Activated CD4-positive, alpha-beta T cell treated with anti-CD3 and anti-CD28 coated beads, Interleukin-2, amount 10 ng/mL, durations not matched to agents 24 days and 14 days (primary cell): ENCODE measurements around the gene PLEKHG2. TPM values are rescaled to one million over a fixed set of nuclear protein-coding genes. Genes with fewer than 3 reads are reported as not detected.

Experiments used
- DNase-seq: peaks from one replicate; pipeline ENCODE4 v3.0.0; 2022
- H3K27ac Mint-ChIP-seq: one replicate; pipeline ENCODE4 v1.8.0; 2022; ENCODE audit warnings: mild to moderate bottlenecking, mixed read lengths
- H3K27me3 Mint-ChIP-seq: one replicate; pipeline ENCODE4 v1.8.0; 2022; ENCODE audit warnings: mixed read lengths
- H3K36me3 Mint-ChIP-seq: one replicate; pipeline ENCODE4 v1.8.0; 2022; ENCODE audit warnings: low read depth, mild to moderate bottlenecking, mixed read lengths
- H3K4me1 Mint-ChIP-seq: one replicate; pipeline ENCODE4 v1.8.0; 2021; ENCODE audit warnings: mixed read lengths
- H3K4me3 Mint-ChIP-seq: one replicate; pipeline ENCODE4 v1.8.0; 2022; ENCODE audit warnings: mild to moderate bottlenecking, moderate library complexity, mixed read lengths
- H3K9me3 Mint-ChIP-seq: one replicate; pipeline ENCODE4 v1.8.0; 2021; ENCODE audit warnings: mixed read lengths
- intact Hi-C: fragments of 100-400 bp; cut with micrococcal nuclease; formaldehyde crosslinking; loops from one replicate; pipeline ENCODE4 v1.15.1; 2023
- total RNA-seq: library from RNA; stranded (reverse); gene quantifications from 2 replicates; pipeline ENCODE4 v1.2.3, GENCODE V29; 2022

Gene PLEKHG2
- total RNA-seq, 1 donor from 2014 or later: 42.0 TPM

DNA sequence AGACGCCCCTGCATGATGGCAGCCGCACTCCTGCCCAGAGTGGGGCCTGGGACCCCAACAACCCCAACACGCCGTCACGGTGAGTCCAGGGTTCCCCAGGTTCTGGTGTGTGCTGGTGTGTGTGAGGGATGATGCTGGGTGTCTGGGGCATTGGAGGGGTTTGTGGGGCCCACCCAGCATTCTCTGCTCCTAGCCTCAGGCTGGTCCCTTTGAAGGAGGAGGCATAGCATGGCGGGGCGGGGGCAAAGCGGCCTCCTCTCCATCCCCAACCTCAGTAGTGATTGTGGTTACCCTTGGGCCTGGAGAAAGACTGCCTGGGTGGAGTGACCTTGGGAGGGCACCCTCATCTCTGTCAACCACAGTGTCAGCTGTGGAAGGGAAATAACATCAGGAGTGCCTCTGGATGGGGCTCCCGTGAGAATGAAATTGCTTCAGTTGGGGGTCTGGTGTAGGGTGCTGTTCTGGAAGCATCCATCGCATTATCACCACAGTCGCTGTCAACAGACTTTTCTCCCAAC is 61.0 kb downstream of the PLEKHG2 start:
- no peak overlapping the region for H3K4me3 Mint-ChIP-seq
- peaks cover 17% of the 10 kb centered on the region for H3K4me1 Mint-ChIP-seq
- no peak overlapping the region for H3K27ac Mint-ChIP-seq
- intact Hi-C loops: no loop called here
- DNase-seq: no peak
- no peaks in the 10 kb centered on the region for H3K9me3 Mint-ChIP-seq
- no peaks in the 10 kb centered on the region for H3K27me3 Mint-ChIP-seq
- peaks cover 69% of the 10 kb centered on the region for H3K36me3 Mint-ChIP-seq

DNA sequence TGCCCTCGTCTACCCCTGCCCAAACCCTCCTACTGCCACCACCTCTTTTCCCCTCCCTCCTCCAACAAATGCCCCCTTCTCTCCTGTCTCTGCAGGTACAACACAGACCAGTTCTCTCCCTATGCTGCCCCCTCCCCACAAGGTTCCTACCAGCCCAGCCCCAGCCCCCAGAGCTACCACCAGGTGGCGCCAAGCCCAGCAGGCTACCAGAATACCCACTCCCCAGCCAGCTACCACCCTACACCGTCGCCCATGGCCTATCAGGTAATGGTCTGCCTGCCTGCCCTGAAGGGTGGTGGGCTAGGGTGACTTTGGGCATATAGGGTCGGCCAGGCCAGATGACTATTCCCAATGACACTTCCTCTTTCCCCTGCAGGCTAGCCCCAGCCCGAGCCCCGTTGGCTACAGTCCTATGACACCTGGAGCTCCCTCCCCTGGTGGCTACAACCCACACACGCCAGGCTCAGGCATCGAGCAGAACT is 61.7 kb downstream of the PLEKHG2 start:
- no peak overlapping the region for H3K4me3 Mint-ChIP-seq
- peaks cover 17% of the 10 kb centered on the region for H3K4me1 Mint-ChIP-seq
- H3K27ac Mint-ChIP-seq: no peak overlapping the region
- H3K27me3 Mint-ChIP-seq: no peaks in the 10 kb centered on the region
- H3K9me3 Mint-ChIP-seq: no peaks in the 10 kb centered on the region
- H3K36me3 Mint-ChIP-seq: peaks cover 65% of the 10 kb centered on the region
- intact Hi-C loops: loop anchor here (1.0 kb wide), 1 partner anchor 58 kb away; the partner anchor contains the start of gene EID2B
- DNase-seq: peak; percentile 92

GRCh38 chr19:39475748-39476147 is 63.3 kb downstream of the PLEKHG2 start:
- Mint-ChIP-seq H3K9me3 (no peaks in the 10 kb centered on the region), H3K36me3 (peaks cover 49% of the 10 kb centered on the region)
- intact Hi-C loops: no loop called here

More at GRCh38 chr19:39475748-39476147, 63.3 kb downstream of the PLEKHG2 start:
- H3K4me1 Mint-ChIP-seq: peaks cover 25% of the 10 kb centered on the region
- no peak overlapping the region for H3K27ac Mint-ChIP-seq
- H3K27me3 Mint-ChIP-seq: no peaks in the 10 kb centered on the region
- no peak for DNase-seq
- H3K4me3 Mint-ChIP-seq: no peak overlapping the region

Other genes starting within 250 kb of the PLEKHG2 start
- not detected in 2 replicates for gene NCCRP1, start 215.7 kb upstream of the PLEKHG2 start, total RNA-seq
- not detected in 2 replicates for gene SYCN, start 208.4 kb upstream of the PLEKHG2 start, total RNA-seq
- gene IFNL3, start 167.7 kb upstream of the PLEKHG2 start, total RNA-seq: not detected in 2 replicates
- gene IFNL4, start 163.8 kb upstream of the PLEKHG2 start, total RNA-seq: not detected in 2 replicates
- gene IFNL2, start 144.3 kb upstream of the PLEKHG2 start, total RNA-seq: not detected in 2 replicates
- gene IFNL1, start 116.3 kb upstream of the PLEKHG2 start, total RNA-seq: not detected in 2 replicates
- 5.0 and 5.2 TPM in 2 replicates for gene LRFN1, start 91.8 kb upstream of the PLEKHG2 start, total RNA-seq
- gene GMFG, start 76.6 kb upstream of the PLEKHG2 start, total RNA-seq: 328 and 330 TPM in 2 replicates
- gene SAMD4B, start 70.2 kb upstream of the PLEKHG2 start, total RNA-seq: 68.9 and 71.4 TPM in 2 replicates
- 47.1 and 50.6 TPM in 2 replicates for gene PAF1, start 21.6 kb upstream of the PLEKHG2 start, total RNA-seq
- gene MED29, start 21.3 kb upstream of the PLEKHG2 start, total RNA-seq: 36.0 and 38.7 TPM in 2 replicates
- gene ZFP36, start 5.8 kb upstream of the PLEKHG2 start, total RNA-seq: 35.7 and 39.9 TPM in 2 replicates
- 2,597 and 2,671 TPM in 2 replicates for gene RPS16, start 23.3 kb downstream of the PLEKHG2 start, total RNA-seq
- 186 and 187 TPM in 2 replicates for gene SUPT5H, start 32.9 kb downstream of the PLEKHG2 start, total RNA-seq
- gene TIMM50, start 68.2 kb downstream of the PLEKHG2 start, total RNA-seq: 141 and 143 TPM in 2 replicates
- gene DLL3, start 86.3 kb downstream of the PLEKHG2 start, total RNA-seq: 2.2 TPM in 2 replicates
- not detected in 2 replicates for gene SELENOV, start 102.5 kb downstream of the PLEKHG2 start, total RNA-seq
- gene EID2B, start 120.2 kb downstream of the PLEKHG2 start, total RNA-seq: 3.4 and 3.6 TPM in 2 replicates
- gene EID2, start 127.5 kb downstream of the PLEKHG2 start, total RNA-seq: 17.2 and 17.6 TPM in 2 replicates
- gene LGALS13, start 189.9 kb downstream of the PLEKHG2 start, total RNA-seq: not detected in 2 replicates
- gene LGALS16, start 243.2 kb downstream of the PLEKHG2 start, total RNA-seq: not detected in 2 replicates